Stimulated activated naive CD8-positive, alpha-beta T cell treated with anti-CD3 and anti-CD28 coated beads, Interleukin-15, Interleukin-2, amounts not matched to agents 100 U/mL and 50 U/mL, for 24 hours (primary cell): Measurements from ENCODE around the gene USP8.
"Not testable (repeated sequence)": the region's sequence is repeated elsewhere in the genome, so short reads cannot be mapped to it uniquely, and the experiment has no call there.

Source experiments
- ATAC-seq: fragments of 150-1000 bp; cut with Tn5 transposase; one replicate; pipeline ENCODE4 v1.10.0; 2021
- DNase-seq: peaks from one replicate; pipeline ENCODE4 v3.0.0; 2021

The USP8 gene

GRCh38 chr15:50424066-50424890, at the start of gene USP8:
TSS of gene USP8 (plus strand) at chr15:50424405. CDS start at chr15:50439074, 14,669 bp downstream.
- DNase-seq: peak; percentile 98
- peak; percentile 98 for ATAC-seq

GRCh38 chr15:50377867-50378751, 46.1 kb upstream of the USP8 start:
- no peak for DNase-seq
- ATAC-seq: peak; percentile 98

- ATAC-seq: no peak
- no peak for DNase-seq
These were observed 45.4 kb upstream of the USP8 start for GRCh38 chr15:50378776-50379175.

- not testable (repeated sequence) for DNase-seq, ATAC-seq
These were observed 44.8 kb upstream of the USP8 start for GRCh38 chr15:50379413-50379812.

GRCh38 chr15:50380089-50380488, 44.1 kb upstream of the USP8 start:
- no peak for DNase-seq

GRCh38 chr15:50381438-50381837, 42.8 kb upstream of the USP8 start:
- ATAC-seq (no peak), DNase-seq (no peak)

More at GRCh38 chr15:50380089-50380488, 44.1 kb upstream of the USP8 start:
- ATAC-seq: no peak

GRCh38 chr15:50382408-50382807, 41.8 kb upstream of the USP8 start:
- DNase-seq, ATAC-seq: not testable (repeated sequence)

- no peak for ATAC-seq
- no peak for DNase-seq
These were observed 33.5 kb upstream of the USP8 start for GRCh38 chr15:50390554-50391264.

GRCh38 chr15:50391561-50391960, 32.6 kb upstream of the USP8 start:
- not testable (repeated sequence) for ATAC-seq, DNase-seq

GRCh38 chr15:50411870-50412269, 12.3 kb upstream of the USP8 start:
- ATAC-seq (no peak), DNase-seq (no peak)

GRCh38 chr15:50414624-50415023, 9.6 kb upstream of the USP8 start:
- ATAC-seq: no peak

GRCh38 chr15:50415752-50416404, 8.3 kb upstream of the USP8 start:
- no peak for ATAC-seq
- DNase-seq: no peak

More at GRCh38 chr15:50414624-50415023, 9.6 kb upstream of the USP8 start:
- no peak for DNase-seq

- ATAC-seq (no peak), DNase-seq (no peak)
These were observed 7.3 kb upstream of the USP8 start for GRCh38 chr15:50416890-50417289.

GRCh38 chr15:50418041-50418583, 6.1 kb upstream of the USP8 start:
- ATAC-seq: no peak
- no peak for DNase-seq

- DNase-seq (no peak), ATAC-seq (no peak)
These were observed 1.0 kb downstream of the USP8 start for GRCh38 chr15:50425219-50425618.

GRCh38 chr15:50425678-50426246, 1.6 kb downstream of the USP8 start:
- not testable (repeated sequence) for ATAC-seq, DNase-seq

GRCh38 chr15:50426428-50426827, 2.2 kb downstream of the USP8 start:
- no peak for DNase-seq
- no peak for ATAC-seq

- no peak for ATAC-seq
These were observed 7.0 kb downstream of the USP8 start for GRCh38 chr15:50431204-50431603.

GRCh38 chr15:50432230-50432629, 8.0 kb downstream of the USP8 start:
- DNase-seq (no peak), ATAC-seq (no peak)

More at GRCh38 chr15:50431204-50431603, 7.0 kb downstream of the USP8 start:
- DNase-seq: no peak

- DNase-seq: no peak
- ATAC-seq: no peak
These were observed 11.6 kb downstream of the USP8 start for GRCh38 chr15:50435772-50436171.

GRCh38 chr15:50438251-50438650, 14.0 kb downstream of the USP8 start:
- ATAC-seq (no peak), DNase-seq (no peak)
